Spleen (tissue), 13 donors: ENCODE measurements around the gene GNL2. TPM values are rescaled to one million over a fixed set of nuclear protein-coding genes. Genes with fewer than 3 reads are reported as not detected.

Experiments used
- DNase-seq: peaks from one replicate; pipeline ENCODE4 v3.0.0-alpha.2; 2020
- H3K27ac ChIP-seq, 8 donors: fragments of 200-600 bp; sonication (generic) in 7 of 8; 1 replicate in 4 of 8; 2 replicates in 4 of 8; pipeline versions ENCODE4 v1.5.0 to v1.8.0; 2016 to 2021; ENCODE audit warnings: inconsistent platforms in 4 of 8, mild to moderate bottlenecking in 4 of 8, moderate library complexity in 1 of 8
- H3K27me3 ChIP-seq, 7 donors: fragments of 200-600 bp; sonication (generic) in 6 of 7; replicated peaks in 1 of 7; 1 replicate in 4 of 7; 2 replicates in 3 of 7; pipeline versions ENCODE4 v1.5.0 to v1.8.0; 2016 to 2021; ENCODE audit warnings: inconsistent platforms in 3 of 7, mild to moderate bottlenecking in 1 of 7
- H3K36me3 ChIP-seq, 6 donors: fragments of 200-600 bp; sonication (generic) in 5 of 6; 1 replicate in 4 of 6; 2 replicates in 2 of 6; pipeline versions ENCODE4 v1.5.0 to v1.8.0; 2016 to 2021; ENCODE audit warnings: inconsistent platforms in 2 of 6
- H3K4me1 ChIP-seq, 6 donors: fragments of 200-600 bp; sonication (generic) in 5 of 6; 1 replicate in 3 of 6; 2 replicates in 3 of 6; pipeline versions ENCODE4 v1.5.0 to v1.8.0; 2016 to 2021; ENCODE audit warnings: inconsistent platforms in 3 of 6
- H3K4me3 ChIP-seq, 8 donors: fragments of 200-600 bp; sonication (generic) in 7 of 8; 1 replicate in 4 of 8; 2 replicates in 4 of 8; pipeline versions ENCODE4 v1.5.0 to v1.8.0; 2016 to 2021; ENCODE audit warnings: inconsistent platforms in 4 of 8, mild to moderate bottlenecking in 4 of 8, moderate library complexity in 2 of 8
- H3K9me3 ChIP-seq, 8 donors: fragments of 200-600 bp; sonication (generic) in 7 of 8; 1 replicate in 4 of 8; 2 replicates in 4 of 8; pipeline versions ENCODE4 v1.5.0 to v1.8.0; 2016 to 2021; ENCODE audit warnings: inconsistent platforms in 4 of 8
- POLR2A ChIP-seq, 3 donors: fragments of 450-650 bp; IDR thresholded peaks; one replicate each; pipeline ENCODE4 v1.5.1; 2017; ENCODE audit warnings: antibody characterized with exemption in 3 of 3, mild to moderate bottlenecking in 1 of 3
- POLR2AphosphoS5 ChIP-seq, 3 donors: sonication (generic); formaldehyde crosslinking; IDR thresholded peaks; one replicate each; pipeline ENCODE4 v1.5.1; 2017; ENCODE audit warnings: antibody characterized with exemption in 3 of 3
- WGBS, 5 donors: extraction: QIAGEN DNeasy Blood & Tissue Kit in 3 of 5; methylation state at CpG; one replicate each; pipeline versions ENCODE4 v1.1.5 to v1.1.7; 2013 to 2018; 5-methylcytosine and 5-hydroxymethylcytosine counted together
- intact Hi-C: fragments of 100-400 bp; cut with DNase I; formaldehyde crosslinking; loops from one replicate; pipeline ENCODE4 v1.15.0; 2023; ENCODE audit warnings: low total_unique reads
- long read RNA-seq, 2 donors: transcript quantifications; one replicate each; lab custom pipeline, GENCODE V29; 2026
- polyA plus RNA-seq, 3 donors: library from polyadenylated mRNA; stranded (reverse); fragments of 200-250 nt; gene quantifications; one replicate each; pipeline ENCODE4 v1.2.1, GENCODE V29; 2013
- total RNA-seq, 7 donors: library from RNA; depleted of rRNA in 3 of 7; stranded (reverse); fragments of >200 nt in 3 of 7; fragmentation: NEBNext Ultra II Directional in 4 of 7; extraction: Animal tissue kit (Norgen Biotek cat#: 25700) in 4 of 7; gene quantifications; one replicate each; pipeline versions ENCODE4 v1.1.0 to v1.2.1, GENCODE V29; 2016 to 2021
- TF ChIP-seq, protein P1 (sequence below), 11 experiments: fragments of 200-600 bp in 7 of 11; fragments of 450-650 bp in 4 of 11; sonication (generic) in 4 of 11; IDR thresholded peaks in 8 of 11; conservative IDR thresholded peaks in 3 of 11; 1 replicate in 7 of 11; 2 replicates in 4 of 11; pipeline versions ENCODE4 v1.4.0 to v1.8.0; 2016 to 2021; ENCODE audit warnings: antibody characterized with exemption in 11 of 11, inconsistent platforms in 4 of 11, mild to moderate bottlenecking in 1 of 11
- donor health status: healthy with polysubstance abuse.
- donor health status: DM: no; HTN: no; CAD: no; lungs with moderate emphysema.
- donor health status: DM: no; HTN: no; CAD: no.
- donor health status: Bipolar disorder and iron deficiency.
- donor health status: healthy.
- donor health status: DM: no; HTN: no; CAD: no.
- donor health status: DM: yes; HTN: yes; CAD: no.

GNL2 gene
- total RNA-seq, result 10 to 100 TPM; 28.9 to 58.0 (median 34.8) TPM
- 10 to 100 TPM; 31.8 to 49.2 (median 41.8) TPM for polyA plus RNA-seq
- long read RNA-seq, donor 1, transcript GNL2-202 (4 exons, 2,409 nt), result major isoform, 19 of 32 reads
- long read RNA-seq, donor 1, partial matches to known transcripts, result 11 of 32 reads
- long read RNA-seq, donor 1, other reads (novel, unspliced or antisense), result 0 of 32 reads
- long read RNA-seq, donor 2, transcript GNL2-202 (4 exons, 2,409 nt), result major isoform, 13 of 21 reads
- long read RNA-seq, donor 2, partial matches to known transcripts, result 6 of 21 reads
- long read RNA-seq, donor 2, other reads (novel, unspliced or antisense), result 0 of 21 reads

DNA sequence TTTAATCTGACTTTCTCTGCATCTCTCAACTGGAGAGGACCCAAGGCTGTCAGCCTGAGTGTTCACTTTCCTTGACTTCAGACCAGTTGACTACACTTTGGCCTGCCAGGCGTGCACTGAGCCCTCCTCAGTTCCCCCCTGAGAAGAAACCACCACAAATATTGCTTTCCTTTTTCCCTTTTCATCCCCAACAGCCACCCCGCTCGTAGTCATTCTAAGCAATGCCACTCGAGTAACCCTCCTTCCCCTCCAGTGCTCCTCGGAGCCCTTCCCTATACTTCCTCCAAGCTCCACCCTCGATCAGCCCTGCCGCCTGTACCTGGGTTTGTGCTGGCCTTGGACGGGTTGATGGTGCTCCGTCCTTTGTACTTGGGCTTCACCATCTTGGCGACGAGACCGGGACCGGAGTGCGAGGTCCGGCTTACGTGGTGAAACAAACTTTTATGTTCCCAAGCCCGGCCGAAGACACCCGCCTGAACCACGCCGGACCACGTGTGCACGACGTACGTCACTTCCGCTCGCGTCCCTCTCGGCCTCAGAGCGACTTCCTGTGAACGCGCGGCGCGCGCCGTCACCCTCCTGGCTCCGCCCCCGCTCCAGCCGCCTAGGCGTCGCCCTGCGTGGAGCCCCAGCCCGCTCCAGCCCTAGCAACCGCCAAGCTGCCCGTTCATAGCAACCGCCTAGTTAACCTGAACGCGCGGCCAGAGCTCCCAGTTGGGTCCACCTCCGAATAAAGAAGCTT is at the start of gene GNL2:
Gene GNL2 (minus strand): TSS at position 498 of the 742 bp plus-strand sequence. CDS start 115 bp downstream, at position 383.
- intact Hi-C loops, result loop anchor here (5.0 kb wide), 1 partner anchor 43 kb away; the partner anchor contains the start of gene SNIP1
- peak within 1 kb of the TSS; percentile 24 to 91 (median 86) for H3K27ac ChIP-seq
- H3K9me3 ChIP-seq, result no peaks in the 10 kb centered on the region
- TF ChIP-seq, protein P1, sequence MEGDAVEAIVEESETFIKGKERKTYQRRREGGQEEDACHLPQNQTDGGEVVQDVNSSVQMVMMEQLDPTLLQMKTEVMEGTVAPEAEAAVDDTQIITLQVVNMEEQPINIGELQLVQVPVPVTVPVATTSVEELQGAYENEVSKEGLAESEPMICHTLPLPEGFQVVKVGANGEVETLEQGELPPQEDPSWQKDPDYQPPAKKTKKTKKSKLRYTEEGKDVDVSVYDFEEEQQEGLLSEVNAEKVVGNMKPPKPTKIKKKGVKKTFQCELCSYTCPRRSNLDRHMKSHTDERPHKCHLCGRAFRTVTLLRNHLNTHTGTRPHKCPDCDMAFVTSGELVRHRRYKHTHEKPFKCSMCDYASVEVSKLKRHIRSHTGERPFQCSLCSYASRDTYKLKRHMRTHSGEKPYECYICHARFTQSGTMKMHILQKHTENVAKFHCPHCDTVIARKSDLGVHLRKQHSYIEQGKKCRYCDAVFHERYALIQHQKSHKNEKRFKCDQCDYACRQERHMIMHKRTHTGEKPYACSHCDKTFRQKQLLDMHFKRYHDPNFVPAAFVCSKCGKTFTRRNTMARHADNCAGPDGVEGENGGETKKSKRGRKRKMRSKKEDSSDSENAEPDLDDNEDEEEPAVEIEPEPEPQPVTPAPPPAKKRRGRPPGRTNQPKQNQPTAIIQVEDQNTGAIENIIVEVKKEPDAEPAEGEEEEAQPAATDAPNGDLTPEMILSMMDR (IDR thresholded peaks at IDR 0.05 in 8 of 11, conservative IDR thresholded peaks at IDR 0.05 in 3 of 11), result peak in 2 of 11 experiments; percentile 5 to 43
- peak; percentile 96 to 97 (median 97) for TF ChIP-seq POLR2AphosphoS5 (IDR thresholded peaks at IDR 0.05)
- peak in 2 of 3 donors; percentile 26 to 40 for TF ChIP-seq POLR2A (IDR thresholded peaks at IDR 0.05)
- peak within 1 kb of the TSS; percentile 57 to 89 (median 84) for H3K4me3 ChIP-seq
- H3K4me1 ChIP-seq, result peaks cover 16 to 37% (median 25%) of the 10 kb centered on the region in 6 donors
- WGBS, 5 donors, result 0 to 1% (median 1%) methylated on average over 25 to 51 of the region's 51 CpGs
- H3K27me3 ChIP-seq, result no peaks in the 10 kb centered on the region
- DNase-seq, result peak; percentile 99
- peaks cover 0 to 35% (median 23%) of the 10 kb centered on the region in 6 donors for H3K36me3 ChIP-seq

DNA sequence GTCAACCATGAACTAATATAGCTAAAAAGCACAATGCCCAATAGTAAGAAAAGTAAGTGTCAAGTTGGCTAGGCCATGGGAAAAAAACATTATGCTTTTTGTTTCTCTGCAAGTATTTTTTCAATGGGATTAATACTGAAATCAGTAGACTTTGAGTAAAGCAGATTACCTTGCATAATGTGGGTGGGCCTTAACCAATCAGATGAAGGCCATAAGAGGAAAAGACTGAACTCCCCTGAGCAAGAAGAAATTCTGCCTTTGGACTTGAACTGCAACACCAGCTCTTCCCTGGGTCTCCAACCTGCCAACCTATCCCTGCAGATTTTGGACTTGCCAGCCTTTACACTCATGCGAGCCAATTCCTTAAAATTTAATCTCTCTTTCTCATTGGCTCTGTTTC is 45.3 kb upstream of the GNL2 start:
- Histone ChIP-seq H3K4me3 (no peak overlapping the region), H3K27ac (no peak overlapping the region), H3K36me3 (no peaks in the 10 kb centered on the region), H3K9me3 (peaks cover 0 to 29% (median 23%) of the 10 kb centered on the region in 8 donors), H3K27me3 (peaks cover 0 to 61% (median 10%) of the 10 kb centered on the region in 7 donors), H3K4me1 (no peaks in the 10 kb centered on the region)
- TF ChIP-seq POLR2A (IDR thresholded peaks at IDR 0.05), result no peak
- no peak for TF ChIP-seq POLR2AphosphoS5 (IDR thresholded peaks at IDR 0.05)
- TF ChIP-seq, protein P1 (IDR thresholded peaks at IDR 0.05 in 8 of 11, conservative IDR thresholded peaks at IDR 0.05 in 3 of 11), result no peak
- WGBS, 5 donors, result 92 to 100% (median 94%) methylated on average over 1 of the region's 1 CpG
- no peak for DNase-seq
- intact Hi-C loops, result no loop called here

DNA sequence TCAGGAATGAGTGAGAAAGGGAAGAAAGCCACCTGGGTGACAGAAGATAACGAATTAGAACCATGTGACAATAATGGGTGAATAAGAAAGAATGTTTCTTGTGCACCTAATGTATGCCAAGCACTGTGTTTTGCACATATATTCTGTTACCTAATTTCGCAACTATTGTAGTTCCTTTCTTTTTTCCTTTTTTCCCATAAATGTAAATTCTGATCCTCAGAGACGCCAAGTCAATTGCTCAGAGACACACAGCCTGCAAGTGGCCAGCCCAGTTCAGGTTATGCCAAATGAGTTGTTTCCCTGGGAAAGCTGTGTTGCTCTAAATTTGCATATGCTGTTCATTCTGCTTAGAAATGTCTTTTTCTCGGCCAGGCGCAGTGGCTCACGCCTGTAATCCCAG is 40.7 kb upstream of the GNL2 start:
- TF ChIP-seq POLR2AphosphoS5 (IDR thresholded peaks at IDR 0.05), result no peak
- no peak for TF ChIP-seq POLR2A (IDR thresholded peaks at IDR 0.05)
- TF ChIP-seq, protein P1 (IDR thresholded peaks at IDR 0.05 in 8 of 11, conservative IDR thresholded peaks at IDR 0.05 in 3 of 11), result no peak
- DNase-seq, result no peak
- H3K4me1 ChIP-seq, result peaks cover 0 to 22% (median 14%) of the 10 kb centered on the region in 6 donors
- peaks cover 4 to 83% (median 54%) of the 10 kb centered on the region in 7 donors for H3K27me3 ChIP-seq
- no peaks in the 10 kb centered on the region for H3K36me3 ChIP-seq
- WGBS, 5 donors, result 70 to 79% (median 72%) methylated on average over 6 of the region's 6 CpGs
- H3K9me3 ChIP-seq, result peaks cover 0 to 10% (median 7%) of the 10 kb centered on the region in 8 donors
- intact Hi-C loops, result no loop called here
- H3K27ac ChIP-seq, result no peak overlapping the region
- no peak overlapping the region for H3K4me3 ChIP-seq
